ENCODE data around the gene SLC30A5.
"Not testable (repeated sequence)": the region's sequence is repeated elsewhere in the genome, so short reads cannot be mapped to it uniquely, and the experiment has no call there.

Gene SLC30A5

DNA sequence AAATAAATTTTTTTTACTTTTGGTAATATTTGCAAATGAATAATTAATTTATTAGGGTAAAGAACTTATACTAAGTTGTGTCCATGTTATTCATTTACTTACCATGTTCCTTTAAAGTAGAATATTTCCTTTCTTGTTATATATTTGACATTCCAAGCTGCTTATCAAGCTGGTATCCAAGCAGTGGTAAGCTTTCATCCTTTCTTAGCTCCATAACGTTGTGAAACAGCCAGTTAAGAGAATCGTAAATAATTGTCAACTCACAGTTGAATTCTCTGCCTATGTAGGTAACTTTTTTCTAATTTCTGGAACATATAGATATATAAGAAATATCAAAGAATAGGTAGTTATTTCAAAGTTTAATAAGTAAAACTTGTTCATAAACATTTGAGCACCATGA lies 36.4 kb downstream of the SLC30A5 start:
- H3K4me3 ChIP-seq (ENCODE audit: control insufficient read depth, low read depth, low read length) = no peak overlapping the region
- no peak for TF ChIP-seq CTCF (IDR thresholded peaks at IDR 0.05; ENCODE audit: control insufficient read depth, insufficient read depth, low read depth, low read length, missing control alignments)
- no peak for DNase-seq (ENCODE audit: low read depth)

DNA sequence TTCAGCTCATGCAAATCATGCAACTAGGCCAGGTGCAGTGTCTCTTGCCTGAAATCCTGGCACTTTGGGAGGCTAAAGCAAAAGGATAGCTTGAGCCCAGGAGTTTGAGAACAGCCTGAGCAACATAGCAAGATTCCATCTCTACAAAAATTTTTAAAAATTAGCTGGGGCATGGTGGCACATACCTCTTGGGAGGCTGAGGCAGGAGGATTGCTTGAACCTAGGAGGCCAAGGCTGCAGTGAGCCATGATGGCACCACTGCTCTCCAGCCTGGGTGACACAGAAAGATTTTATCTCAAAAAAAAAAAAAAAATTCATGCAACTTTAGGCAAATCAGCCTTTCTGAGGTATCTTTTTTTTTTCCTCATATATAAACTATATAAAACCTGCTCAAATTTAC lies 37.5 kb downstream of the SLC30A5 start:
- no peak overlapping the region for H3K4me3 ChIP-seq (ENCODE audit: control insufficient read depth, low read depth, low read length)
- DNase-seq (ENCODE audit: low read depth) = no peak
- TF ChIP-seq CTCF (IDR thresholded peaks at IDR 0.05; ENCODE audit: control insufficient read depth, insufficient read depth, low read depth, low read length, missing control alignments) = no peak

GRCh38 chr5:69134126-69134525 lies 40.3 kb downstream of the SLC30A5 start:
- H3K4me3 ChIP-seq (ENCODE audit: control insufficient read depth, low read depth, low read length) = no peak overlapping the region
- no peak for DNase-seq (ENCODE audit: low read depth)
- TF ChIP-seq CTCF (IDR thresholded peaks at IDR 0.05; ENCODE audit: control insufficient read depth, insufficient read depth, low read depth, low read length, missing control alignments) = no peak

DNA sequence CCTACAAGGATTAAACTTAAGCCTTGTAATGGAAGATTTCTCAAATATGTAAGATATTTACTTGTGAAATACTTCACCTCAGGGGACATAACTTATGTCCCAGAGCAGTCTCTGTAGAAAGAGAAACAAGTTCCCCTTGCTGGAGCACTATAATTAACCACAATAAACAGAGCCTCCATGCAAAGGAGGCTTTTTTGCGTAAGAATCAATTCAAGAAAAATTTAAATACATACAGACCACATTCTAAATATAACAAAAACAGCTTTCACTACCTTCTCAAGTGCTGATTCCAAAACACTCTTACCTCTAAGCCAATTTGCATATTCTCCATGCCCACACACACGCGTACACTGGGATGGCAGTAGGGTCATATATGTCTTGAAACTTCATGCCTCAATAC lies 42.5 kb downstream of the SLC30A5 start:
- no peak overlapping the region for H3K4me3 ChIP-seq (ENCODE audit: control insufficient read depth, low read depth, low read length)
- no peak for DNase-seq (ENCODE audit: low read depth)
- TF ChIP-seq CTCF (IDR thresholded peaks at IDR 0.05; ENCODE audit: control insufficient read depth, insufficient read depth, low read depth, low read length, missing control alignments) = no peak

DNA sequence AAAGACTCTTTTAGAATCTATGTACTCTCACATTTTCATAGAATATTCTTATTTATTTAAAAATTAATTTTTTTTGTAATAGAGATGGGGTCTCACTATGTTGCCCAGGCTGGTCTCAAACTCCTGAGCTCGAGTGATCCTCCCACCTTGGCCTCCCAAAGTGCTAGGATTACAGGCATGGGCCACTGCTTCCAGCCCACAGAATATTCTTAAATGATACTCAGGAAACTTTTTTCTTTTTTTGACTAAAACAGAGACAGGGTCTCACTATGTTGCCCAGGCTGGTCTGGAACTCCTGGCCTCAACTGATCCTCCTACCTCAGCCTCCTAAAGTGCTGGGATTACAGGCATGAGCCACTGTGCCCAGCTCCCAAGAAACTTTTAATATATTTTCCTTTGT lies 43.4 kb downstream of the SLC30A5 start:
- DNase-seq (ENCODE audit: low read depth); H3K4me3 ChIP-seq (ENCODE audit: control insufficient read depth, low read depth, low read length): not testable (repeated sequence)

GRCh38 chr5:69137807-69138206 lies 44.0 kb downstream of the SLC30A5 start:
- DNase-seq (ENCODE audit: low read depth) = no peak
- no peak overlapping the region for H3K4me3 ChIP-seq (ENCODE audit: control insufficient read depth, low read depth, low read length)
- TF ChIP-seq CTCF (IDR thresholded peaks at IDR 0.05; ENCODE audit: control insufficient read depth, insufficient read depth, low read depth, low read length, missing control alignments) = no peak

- H3K4me3 ChIP-seq (ENCODE audit: control insufficient read depth, low read depth, low read length) = no peak overlapping the region
- no peak for DNase-seq (ENCODE audit: low read depth)
- no peak for TF ChIP-seq CTCF (IDR thresholded peaks at IDR 0.05; ENCODE audit: control insufficient read depth, insufficient read depth, low read depth, low read length, missing control alignments)
Observed at GRCh38 chr5:69138766-69139165, 45.0 kb downstream of the SLC30A5 start.

GRCh38 chr5:69140239-69140638 lies 46.4 kb downstream of the SLC30A5 start:
- not testable (repeated sequence) for DNase-seq (ENCODE audit: low read depth); H3K4me3 ChIP-seq (ENCODE audit: control insufficient read depth, low read depth, low read length)

Data from AG09309 (cell line).